Neural progenitor cell (in vitro differentiated cells): Measurements from ENCODE around the gene HNRNPK.
A peak's percentile ranks its signal among the peaks of the same experiment; 100 is the strongest.

ENCODE experiments used
- CTCF ChIP-seq: fragments of 200-600 bp; sonication (generic); IDR thresholded peaks from 2 replicates; pipeline ENCODE4 v1.5.1; 2017; ENCODE audit warnings: antibody characterized with exemption, mild to moderate bottlenecking
- EZH2phosphoT487 ChIP-seq: fragments of 200-600 bp; sonication (generic); IDR thresholded peaks from 2 replicates; pipeline ENCODE4 v1.6.1; 2017; ENCODE audit warnings: antibody characterized with exemption

- TF ChIP-seq CTCF (peak; percentile 56), EZH2phosphoT487 (no peak)
Measured at GRCh38 chr9:83920927-83921707, 58.9 kb downstream of the HNRNPK start, which contains the start of gene KIF27.
